Measurements from ENCODE around the gene FGF14. TPM values are rescaled to one million over a fixed set of nuclear protein-coding genes. Genes with fewer than 3 reads are reported as not detected.

The FGF14 gene
- total RNA-seq, 1 experiment from 2014 or later: not detected

DNA sequence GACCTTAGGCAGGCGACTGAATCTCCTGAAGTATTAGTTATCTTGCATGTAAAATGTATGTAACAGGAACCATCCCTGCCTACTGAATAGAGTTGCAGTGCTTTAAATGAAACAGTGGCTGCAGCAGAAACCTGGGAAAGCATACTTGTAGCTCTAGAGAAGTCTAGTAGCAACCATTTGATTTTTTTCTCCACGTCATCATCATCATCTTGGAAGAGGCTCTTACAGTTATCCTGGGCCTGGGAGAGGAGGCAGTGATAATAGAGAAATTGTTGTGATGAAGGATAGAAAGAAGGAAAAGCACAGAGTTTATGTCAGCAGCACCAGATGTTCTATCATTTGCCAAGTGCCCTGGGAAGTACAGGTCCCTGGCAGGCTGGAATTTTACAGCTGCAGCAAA is 571.8 kb downstream of the FGF14 start:
- no peaks in the 10 kb centered on the region for H3K79me2 ChIP-seq (ENCODE audit: low read length)
- H3K27me3 ChIP-seq (ENCODE audit: low read length): peaks cover 71% of the 10 kb centered on the region
- no peak for TF ChIP-seq EZH2phosphoT487 (IDR thresholded peaks at IDR 0.05; ENCODE audit: borderline replicate concordance, low read length)
- no peak for TF ChIP-seq EZH2 (IDR thresholded peaks at IDR 0.05; ENCODE audit: low read length, unreplicated experiment)
- TF ChIP-seq CTCF (conservative IDR thresholded peaks at IDR 0.05; ENCODE audit: low read depth, low read length): no peak
- ChIA-PET CTCF (no interaction called here), POLR2A (ENCODE audit: unreplicated experiment) (no interaction called here)
- H3K4me1 ChIP-seq (ENCODE audit: insufficient read depth, low read length): no peaks in the 10 kb centered on the region
- intact Hi-C loops (cut with micrococcal nuclease): no loop called here
- H3K9me2 ChIP-seq (replicated peaks; ENCODE audit: low read length): no peaks in the 10 kb centered on the region
- no peak overlapping the region for H3K27ac ChIP-seq (ENCODE audit: low read length)
- no peaks in the 10 kb centered on the region for H3K36me3 ChIP-seq (ENCODE audit: low read depth, low read length)
- BruUV-seq (replicated peaks): no TSS peak
- H3K4me2 ChIP-seq (ENCODE audit: low read length): no peak overlapping the region
- no peak overlapping the region for H3K9ac ChIP-seq (ENCODE audit: low read length)
- no peaks in the 10 kb centered on the region for H4K20me1 ChIP-seq (ENCODE audit: low read length)
- ATAC-seq (no peak), DNase-seq (no peak)
- H2AFZ ChIP-seq (ENCODE audit: low read length): no peak overlapping the region
- H3K4me3 ChIP-seq (ENCODE audit: low read length): no peak overlapping the region
- H3F3A ChIP-seq (ENCODE audit: low read length, unreplicated experiment): no peaks in the 10 kb centered on the region
- no peaks in the 10 kb centered on the region for H3K9me3 ChIP-seq (ENCODE audit: low read length)

- H3K36me3 ChIP-seq (ENCODE audit: low read depth, low read length): no peaks in the 10 kb centered on the region
- no peaks in the 10 kb centered on the region for H3K79me2 ChIP-seq (ENCODE audit: low read length)
- BruUV-seq (replicated peaks): no TSS peak
- H3F3A ChIP-seq (ENCODE audit: low read length, unreplicated experiment): no peaks in the 10 kb centered on the region
- no peak for ATAC-seq
- POLR2A ChIA-PET (ENCODE audit: unreplicated experiment): no interaction called here
- no peak overlapping the region for H3K4me3 ChIP-seq (ENCODE audit: low read length)
- TF ChIP-seq EZH2phosphoT487 (IDR thresholded peaks at IDR 0.05; ENCODE audit: borderline replicate concordance, low read length) (no peak), CTCF (conservative IDR thresholded peaks at IDR 0.05; ENCODE audit: low read depth, low read length) (no peak), EZH2 (IDR thresholded peaks at IDR 0.05; ENCODE audit: low read length, unreplicated experiment) (no peak)
- no peaks in the 10 kb centered on the region for H3K4me1 ChIP-seq (ENCODE audit: insufficient read depth, low read length)
- intact Hi-C loops (cut with micrococcal nuclease): no loop called here
- no peak overlapping the region for H3K9ac ChIP-seq (ENCODE audit: low read length)
- no peak overlapping the region for H2AFZ ChIP-seq (ENCODE audit: low read length)
- CTCF ChIA-PET: no interaction called here
- DNase-seq: no peak
- no peaks in the 10 kb centered on the region for H4K20me1 ChIP-seq (ENCODE audit: low read length)
- no peaks in the 10 kb centered on the region for H3K9me2 ChIP-seq (replicated peaks; ENCODE audit: low read length)
- no peak overlapping the region for H3K4me2 ChIP-seq (ENCODE audit: low read length)
- no peaks in the 10 kb centered on the region for H3K9me3 ChIP-seq (ENCODE audit: low read length)
- no peak overlapping the region for H3K27ac ChIP-seq (ENCODE audit: low read length)
- peaks cover 71% of the 10 kb centered on the region for H3K27me3 ChIP-seq (ENCODE audit: low read length)
Measured at GRCh38 chr13:101829484-101829883, 572.4 kb downstream of the FGF14 start.

DNA sequence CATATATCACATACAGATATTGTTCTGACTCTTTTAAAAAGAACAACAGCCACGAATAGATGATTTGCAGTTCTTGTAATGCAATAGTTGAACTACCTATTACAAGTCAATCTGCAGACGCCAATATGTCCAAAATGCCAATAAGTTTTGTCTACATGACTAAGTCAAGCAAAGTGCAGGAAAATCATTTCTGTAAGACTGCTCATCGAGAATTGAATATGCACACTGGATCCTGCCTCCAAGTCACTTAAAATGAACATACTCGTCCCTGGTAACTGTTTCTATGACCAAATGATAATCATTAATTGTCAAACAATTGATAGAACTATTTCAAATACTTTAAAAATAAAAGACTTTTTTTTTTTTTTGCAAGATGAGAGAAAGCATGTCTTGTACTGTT is 573.7 kb downstream of the FGF14 start:
- no peaks in the 10 kb centered on the region for H3K36me3 ChIP-seq (ENCODE audit: low read depth, low read length)
- DNase-seq (no peak), ATAC-seq (no peak)
- peaks cover 58% of the 10 kb centered on the region for H3K27me3 ChIP-seq (ENCODE audit: low read length)
- no peaks in the 10 kb centered on the region for H3K79me2 ChIP-seq (ENCODE audit: low read length)
- H4K20me1 ChIP-seq (ENCODE audit: low read length): no peaks in the 10 kb centered on the region
- intact Hi-C loops (cut with micrococcal nuclease): no loop called here
- TF ChIP-seq EZH2 (IDR thresholded peaks at IDR 0.05; ENCODE audit: low read length, unreplicated experiment) (no peak), EZH2phosphoT487 (IDR thresholded peaks at IDR 0.05; ENCODE audit: borderline replicate concordance, low read length) (no peak), CTCF (conservative IDR thresholded peaks at IDR 0.05; ENCODE audit: low read depth, low read length) (no peak)
- no peak overlapping the region for H3K9ac ChIP-seq (ENCODE audit: low read length)
- H3K4me2 ChIP-seq (ENCODE audit: low read length): no peak overlapping the region
- no peak overlapping the region for H3K4me3 ChIP-seq (ENCODE audit: low read length)
- ChIA-PET CTCF (no interaction called here), POLR2A (ENCODE audit: unreplicated experiment) (no interaction called here)
- H3K27ac ChIP-seq (ENCODE audit: low read length): no peak overlapping the region
- no peaks in the 10 kb centered on the region for H3K9me3 ChIP-seq (ENCODE audit: low read length)
- H3K4me1 ChIP-seq (ENCODE audit: insufficient read depth, low read length): no peaks in the 10 kb centered on the region
- no peak overlapping the region for H2AFZ ChIP-seq (ENCODE audit: low read length)
- H3F3A ChIP-seq (ENCODE audit: low read length, unreplicated experiment): no peaks in the 10 kb centered on the region
- no peaks in the 10 kb centered on the region for H3K9me2 ChIP-seq (replicated peaks; ENCODE audit: low read length)
- BruUV-seq (replicated peaks): no TSS peak

Data from PC-3 (cell line).